ENCODE measurements around the gene ABCC5. TPM values are rescaled to one million over a fixed set of nuclear protein-coding genes. Genes with fewer than 3 reads are reported as not detected.

ABCC5 gene
- total and polyA plus RNA-seq, 3 experiments from 2014 or later, result 9.5 to 19.0 (median 18.1) TPM

GRCh38 chr3:183892610-183893214, 125.0 kb downstream of the ABCC5 start:
- Histone ChIP-seq H3K36me3 (ENCODE audit: insufficient read depth, low read length) (no peaks in the 10 kb centered on the region), H3K4me1 (ENCODE audit: insufficient read depth, low read length) (peaks cover 4% of the 10 kb centered on the region), H3K27ac (ENCODE audit: low read depth, low read length) (no peak overlapping the region), H3K9me3 (ENCODE audit: low read length) (no peaks in the 10 kb centered on the region), H3K27me3 (ENCODE audit: insufficient read depth, low read length, poor library complexity, severe bottlenecking) (no peaks in the 10 kb centered on the region), H3K4me3 (ENCODE audit: low read length) (no peak overlapping the region)
- Mint-ChIP-seq H3K27ac (peak overlapping the region in 2 of 8 donors; percentile 27 to 62), H3K9me3 (no peaks in the 10 kb centered on the region), H3K27me3 (peaks cover 8 to 30% of the 10 kb centered on the region in 2 donors), H3K36me3 (peaks cover 0 to 2% (median 0%) of the 10 kb centered on the region in 3 donors), H3K4me3 (no peak overlapping the region), H3K4me1 (peaks cover 0 to 4% (median 3%) of the 10 kb centered on the region in 3 donors)
- DNase-seq, result no peak
- POLR2A ChIA-PET, result no interaction called here
- CTCF ChIA-PET, result interaction anchor here (1.7 kb wide), 1 partner anchor 66 kb away, joined by 4 read pairs; no protein-coding TSS in a partner anchor

GRCh38 chr3:183885766-183886165, 131.9 kb downstream of the ABCC5 start:
- no peaks in the 10 kb centered on the region for H3K36me3 ChIP-seq (ENCODE audit: insufficient read depth, low read length)
- H3K27me3 Mint-ChIP-seq, result peaks cover 0 to 2% of the 10 kb centered on the region in 2 donors
- H3K4me3 ChIP-seq (ENCODE audit: low read length), result no peak overlapping the region
- H3K9me3 Mint-ChIP-seq, result no peaks in the 10 kb centered on the region
- H3K27me3 ChIP-seq (ENCODE audit: insufficient read depth, low read length, poor library complexity, severe bottlenecking), result no peaks in the 10 kb centered on the region
- DNase-seq, result no peak
- CTCF ChIA-PET, result interaction anchor here (1.7 to 2.5 kb wide), 8 partner anchors 10 to 416 kb away, joined by 5 to 14 read pairs (median 10); no protein-coding TSS in a partner anchor
- H3K4me1 ChIP-seq (ENCODE audit: insufficient read depth, low read length), result peaks cover 23% of the 10 kb centered on the region
- H3K27ac Mint-ChIP-seq, result peak overlapping the region in 5 of 8 donors; percentile 23 to 88 (median 74)
- H3K4me3 Mint-ChIP-seq, result peak overlapping the region; percentile 64 to 97 (median 73)
- H3K27ac ChIP-seq (ENCODE audit: low read depth, low read length), result no peak overlapping the region
- H3K4me1 Mint-ChIP-seq, result peaks cover 35 to 45% (median 41%) of the 10 kb centered on the region in 3 donors
- peaks cover 0 to 9% (median 3%) of the 10 kb centered on the region in 3 donors for H3K36me3 Mint-ChIP-seq
- POLR2A ChIA-PET, result no interaction called here
- no peaks in the 10 kb centered on the region for H3K9me3 ChIP-seq (ENCODE audit: low read length)

GRCh38 chr3:183884427-183885296, 133.0 kb downstream of the ABCC5 start, which contains the start of gene PARL:
Gene PARL (minus strand): TSS chr3:183884880. CDS start chr3:183884846, 34 bp downstream.
- Histone ChIP-seq H3K4me3 (ENCODE audit: low read length) (peak within 1 kb of the TSS; percentile 94), H3K27me3 (ENCODE audit: insufficient read depth, low read length, poor library complexity, severe bottlenecking) (no peaks in the 10 kb centered on the region), H3K9me3 (ENCODE audit: low read length) (no peaks in the 10 kb centered on the region), H3K4me1 (ENCODE audit: insufficient read depth, low read length) (peaks cover 23% of the 10 kb centered on the region), H3K36me3 (ENCODE audit: insufficient read depth, low read length) (no peaks in the 10 kb centered on the region), H3K27ac (ENCODE audit: low read depth, low read length) (peak within 1 kb of the TSS; percentile 81)
- ChIA-PET POLR2A (interaction anchor here (1.0 kb wide), 1 partner anchor 11 kb away, joined by 3 read pairs; no protein-coding TSS in a partner anchor), CTCF (interaction anchor here (0.8 to 2.5 kb wide), 29 partner anchors 10 to 569 kb away, joined by 3 to 14 read pairs (median 5); partner anchors contain the start of genes ABCC5, EEF1AKMT4, MAP6D1 and MCF2L2)
- H3K4me1 Mint-ChIP-seq, result peaks cover 38 to 50% (median 48%) of the 10 kb centered on the region in 3 donors
- no peaks in the 10 kb centered on the region for H3K9me3 Mint-ChIP-seq
- H3K36me3 Mint-ChIP-seq, result peaks cover 0 to 12% (median 1%) of the 10 kb centered on the region in 3 donors
- peak; percentile 91 to 96 (median 93) for DNase-seq
- peak within 1 kb of the TSS; percentile 86 to 97 (median 90) for H3K4me3 Mint-ChIP-seq
- peaks cover 0 to 2% of the 10 kb centered on the region in 2 donors for H3K27me3 Mint-ChIP-seq
- H3K27ac Mint-ChIP-seq, result peak within 1 kb of the TSS; percentile 73 to 96 (median 88)

GRCh38 chr3:183884097-183884426, 133.6 kb downstream of the ABCC5 start:
- DNase-seq, result no peak
- H3K36me3 Mint-ChIP-seq, result peaks cover 0 to 15% (median 1%) of the 10 kb centered on the region in 3 donors
- Histone ChIP-seq H3K4me3 (ENCODE audit: low read length) (peak overlapping the region; percentile 94), H3K9me3 (ENCODE audit: low read length) (no peaks in the 10 kb centered on the region), H3K36me3 (ENCODE audit: insufficient read depth, low read length) (no peaks in the 10 kb centered on the region), H3K4me1 (ENCODE audit: insufficient read depth, low read length) (peaks cover 23% of the 10 kb centered on the region), H3K27me3 (ENCODE audit: insufficient read depth, low read length, poor library complexity, severe bottlenecking) (no peaks in the 10 kb centered on the region), H3K27ac (ENCODE audit: low read depth, low read length) (peak overlapping the region; percentile 81)
- H3K9me3 Mint-ChIP-seq, result no peaks in the 10 kb centered on the region
- H3K4me1 Mint-ChIP-seq, result peaks cover 39 to 52% (median 51%) of the 10 kb centered on the region in 3 donors
- H3K27me3 Mint-ChIP-seq, result peaks cover 0 to 2% of the 10 kb centered on the region in 2 donors
- H3K27ac Mint-ChIP-seq, result peak overlapping the region; percentile 73 to 96 (median 88)
- H3K4me3 Mint-ChIP-seq, result peak overlapping the region; percentile 86 to 97 (median 90)
- POLR2A ChIA-PET, result interaction anchor here (1.0 kb wide), 1 partner anchor 11 kb away, joined by 3 read pairs; no protein-coding TSS in a partner anchor
- CTCF ChIA-PET, result interaction anchor here (0.8 to 2.5 kb wide), 28 partner anchors 9 to 568 kb away, joined by 3 to 14 read pairs (median 5); partner anchors contain the start of genes ABCC5, EEF1AKMT4, MAP6D1 and MCF2L2

GRCh38 chr3:183883291-183884096, 134.2 kb downstream of the ABCC5 start:
- Histone ChIP-seq H3K36me3 (ENCODE audit: insufficient read depth, low read length) (no peaks in the 10 kb centered on the region), H3K9me3 (ENCODE audit: low read length) (no peaks in the 10 kb centered on the region), H3K27me3 (ENCODE audit: insufficient read depth, low read length, poor library complexity, severe bottlenecking) (no peaks in the 10 kb centered on the region), H3K4me3 (ENCODE audit: low read length) (peak overlapping the region; percentile 94), H3K27ac (ENCODE audit: low read depth, low read length) (peak overlapping the region; percentile 81), H3K4me1 (ENCODE audit: insufficient read depth, low read length) (peaks cover 23% of the 10 kb centered on the region)
- peaks cover 0 to 20% (median 1%) of the 10 kb centered on the region in 3 donors for H3K36me3 Mint-ChIP-seq
- ChIA-PET CTCF (interaction anchor here (0.9 to 2.5 kb wide), 15 partner anchors 8 to 568 kb away, joined by 3 to 13 read pairs (median 6); partner anchors contain the start of genes ABCC5 and EEF1AKMT4), POLR2A (interaction anchor here (1.0 kb wide), 1 partner anchor 12 kb away, joined by 3 read pairs; no protein-coding TSS in a partner anchor)
- peaks cover 44 to 58% (median 57%) of the 10 kb centered on the region in 3 donors for H3K4me1 Mint-ChIP-seq
- H3K9me3 Mint-ChIP-seq, result no peaks in the 10 kb centered on the region
- no peak for DNase-seq
- H3K27me3 Mint-ChIP-seq, result peaks cover 0 to 2% of the 10 kb centered on the region in 2 donors
- peak overlapping the region in 7 of 8 donors; percentile 73 to 96 (median 85) for H3K27ac Mint-ChIP-seq
- H3K4me3 Mint-ChIP-seq, result peak overlapping the region; percentile 86 to 97 (median 90)

GRCh38 chr3:183880121-183880520, 137.6 kb downstream of the ABCC5 start:
- no peak for DNase-seq
- Histone ChIP-seq H3K36me3 (ENCODE audit: insufficient read depth, low read length) (no peaks in the 10 kb centered on the region), H3K4me3 (ENCODE audit: low read length) (no peak overlapping the region), H3K27me3 (ENCODE audit: insufficient read depth, low read length, poor library complexity, severe bottlenecking) (no peaks in the 10 kb centered on the region), H3K9me3 (ENCODE audit: low read length) (no peaks in the 10 kb centered on the region), H3K27ac (ENCODE audit: low read depth, low read length) (no peak overlapping the region), H3K4me1 (ENCODE audit: insufficient read depth, low read length) (peaks cover 23% of the 10 kb centered on the region)
- ChIA-PET CTCF (no interaction called here), POLR2A (no interaction called here)
- Mint-ChIP-seq H3K4me1 (peaks cover 50 to 75% (median 69%) of the 10 kb centered on the region in 3 donors), H3K27me3 (no peaks in the 10 kb centered on the region), H3K27ac (peak overlapping the region in 2 of 8 donors; percentile 5 to 59), H3K9me3 (no peaks in the 10 kb centered on the region), H3K36me3 (peaks cover 0 to 46% (median 4%) of the 10 kb centered on the region in 3 donors), H3K4me3 (peak overlapping the region in 1 of 7 donors; percentile 54)

- H3K27ac Mint-ChIP-seq, result peak overlapping the region in 1 of 8 donors; percentile 70
- no peaks in the 10 kb centered on the region for H3K36me3 ChIP-seq (ENCODE audit: insufficient read depth, low read length)
- POLR2A ChIA-PET, result no interaction called here
- H3K4me1 ChIP-seq (ENCODE audit: insufficient read depth, low read length), result peaks cover 23% of the 10 kb centered on the region
- no peaks in the 10 kb centered on the region for H3K9me3 ChIP-seq (ENCODE audit: low read length)
- H3K9me3 Mint-ChIP-seq, result no peaks in the 10 kb centered on the region
- H3K27me3 ChIP-seq (ENCODE audit: insufficient read depth, low read length, poor library complexity, severe bottlenecking), result no peaks in the 10 kb centered on the region
- peaks cover 43 to 72% (median 61%) of the 10 kb centered on the region in 3 donors for H3K4me1 Mint-ChIP-seq
- no peak for DNase-seq
- no peak overlapping the region for H3K4me3 Mint-ChIP-seq
- H3K4me3 ChIP-seq (ENCODE audit: low read length), result no peak overlapping the region
- H3K27me3 Mint-ChIP-seq, result no peaks in the 10 kb centered on the region
- peaks cover 0 to 43% (median 4%) of the 10 kb centered on the region in 3 donors for H3K36me3 Mint-ChIP-seq
- CTCF ChIA-PET, result no interaction called here
- no peak overlapping the region for H3K27ac ChIP-seq (ENCODE audit: low read depth, low read length)
Observed at GRCh38 chr3:183879243-183879642, 138.4 kb downstream of the ABCC5 start.

Data from CD8-positive, alpha-beta memory T cell (primary cell).